ENCODE data around the gene BBS9.
A peak's percentile ranks its signal among the peaks of the same experiment; 100 is the strongest.
"Not testable (repeated sequence)": the region's sequence is repeated elsewhere in the genome, so short reads cannot be mapped to it uniquely, and the experiment has no call there.

The BBS9 gene

DNA sequence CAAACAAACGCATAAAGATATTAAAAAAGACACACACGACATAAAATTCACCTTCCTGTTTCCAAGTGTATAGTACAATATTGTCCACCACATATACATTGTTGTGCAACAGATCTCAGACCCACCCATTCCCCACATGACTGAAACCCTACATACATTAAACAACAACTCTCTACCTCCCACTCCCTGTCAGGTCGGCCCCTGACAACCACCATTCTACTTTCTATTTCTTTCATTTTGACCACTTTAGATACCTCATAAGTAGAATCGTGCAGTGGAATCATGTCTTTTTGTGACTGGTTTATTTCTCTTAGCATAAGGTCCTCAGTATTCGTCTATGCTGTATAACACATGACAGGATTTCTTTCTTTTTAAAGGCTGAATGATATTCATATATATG is 320.5 kb downstream of the BBS9 start:
- DNase-seq = no peak

DNA sequence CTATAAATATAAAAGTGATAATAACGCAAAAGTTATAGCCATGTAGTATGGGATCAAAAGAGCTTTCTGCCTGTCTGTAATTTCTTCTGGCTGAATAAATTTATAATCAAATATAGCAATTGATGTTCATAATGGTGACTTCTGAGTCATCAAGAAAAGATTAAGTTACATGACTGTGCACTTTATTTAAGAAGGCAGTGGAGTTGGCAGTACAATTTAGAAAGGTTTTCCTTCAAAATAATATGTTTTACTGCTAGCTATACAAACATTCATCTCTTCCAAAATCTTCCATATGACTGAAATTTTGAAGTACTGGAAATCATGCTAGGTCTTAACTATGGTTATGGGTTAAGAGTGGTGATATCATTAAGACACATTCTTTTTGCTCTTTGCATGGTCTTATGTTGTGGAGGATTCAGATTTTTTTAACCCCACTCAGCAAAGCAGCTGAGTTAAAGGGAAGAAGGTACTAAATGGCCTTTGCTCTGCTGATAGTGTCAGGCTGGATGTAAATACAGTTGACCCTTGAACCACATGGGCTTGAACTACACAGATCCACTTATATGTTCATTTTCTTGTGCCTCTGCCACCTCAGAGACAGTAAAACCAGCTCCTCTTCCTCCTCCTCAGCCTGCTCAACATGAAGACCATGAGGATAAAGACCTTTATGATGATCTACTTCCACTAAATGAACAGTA is 323.6 kb downstream of the BBS9 start:
- DNase-seq = no peak

- DNase-seq = no peak
Measured at GRCh38 chr7:33457039-33457438, 327.7 kb downstream of the BBS9 start.

DNA sequence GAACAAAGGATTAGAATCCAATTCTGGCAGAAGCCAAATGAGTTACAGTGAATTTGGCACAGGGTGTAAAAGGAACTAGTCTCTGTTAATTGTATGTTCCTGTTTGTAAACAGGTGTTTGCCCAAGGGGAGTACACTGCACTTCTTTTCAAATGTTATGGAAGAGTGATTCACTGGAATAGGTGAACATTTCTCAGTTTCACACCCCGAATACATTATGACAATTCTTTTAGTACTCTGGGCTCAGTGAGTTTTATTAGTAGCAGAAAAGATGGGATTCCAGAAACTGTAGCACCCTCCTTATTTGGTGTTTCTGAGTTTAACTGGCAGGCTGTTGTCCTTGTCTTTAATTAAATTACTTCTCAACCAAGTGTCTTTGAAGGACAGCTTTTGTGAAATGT is 329.2 kb downstream of the BBS9 start:
- DNase-seq = no peak

GRCh38 chr7:33459340-33459751 is 330.0 kb downstream of the BBS9 start:
- peak; percentile 32 for DNase-seq

- DNase-seq = no peak
Measured at GRCh38 chr7:33463131-33463530, 333.8 kb downstream of the BBS9 start.

GRCh38 chr7:33466203-33466602 is 336.8 kb downstream of the BBS9 start:
- DNase-seq = no peak

DNA sequence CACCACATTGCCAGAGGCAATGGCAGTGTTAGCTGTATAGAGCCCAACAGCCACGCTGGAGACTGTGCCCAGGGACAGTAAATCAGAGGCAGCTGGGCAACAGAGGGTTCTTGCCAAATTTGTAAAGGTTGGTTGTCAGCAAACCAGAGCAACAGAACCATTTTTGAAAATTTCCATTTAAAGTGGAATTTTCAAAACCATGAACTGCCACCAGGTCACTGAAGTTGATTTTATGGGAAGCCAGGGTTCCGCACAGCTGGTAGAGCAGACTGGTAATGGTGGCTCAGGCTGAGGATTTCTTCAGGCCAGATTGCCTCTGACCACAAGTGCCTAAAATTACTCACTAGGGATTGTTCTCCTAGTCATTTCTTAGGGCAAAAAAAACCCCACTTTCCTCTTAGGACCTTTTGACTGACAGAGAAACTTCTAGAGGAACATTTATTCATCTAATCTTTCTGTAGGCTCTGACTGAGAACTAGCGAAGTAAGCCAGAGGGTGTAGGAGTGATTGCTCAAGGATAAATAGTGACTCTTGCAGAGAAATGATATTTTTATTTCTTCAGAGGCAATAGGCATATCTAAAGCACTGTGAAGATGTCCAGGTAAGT is 342.4 kb downstream of the BBS9 start:
- no peak for DNase-seq

DNA sequence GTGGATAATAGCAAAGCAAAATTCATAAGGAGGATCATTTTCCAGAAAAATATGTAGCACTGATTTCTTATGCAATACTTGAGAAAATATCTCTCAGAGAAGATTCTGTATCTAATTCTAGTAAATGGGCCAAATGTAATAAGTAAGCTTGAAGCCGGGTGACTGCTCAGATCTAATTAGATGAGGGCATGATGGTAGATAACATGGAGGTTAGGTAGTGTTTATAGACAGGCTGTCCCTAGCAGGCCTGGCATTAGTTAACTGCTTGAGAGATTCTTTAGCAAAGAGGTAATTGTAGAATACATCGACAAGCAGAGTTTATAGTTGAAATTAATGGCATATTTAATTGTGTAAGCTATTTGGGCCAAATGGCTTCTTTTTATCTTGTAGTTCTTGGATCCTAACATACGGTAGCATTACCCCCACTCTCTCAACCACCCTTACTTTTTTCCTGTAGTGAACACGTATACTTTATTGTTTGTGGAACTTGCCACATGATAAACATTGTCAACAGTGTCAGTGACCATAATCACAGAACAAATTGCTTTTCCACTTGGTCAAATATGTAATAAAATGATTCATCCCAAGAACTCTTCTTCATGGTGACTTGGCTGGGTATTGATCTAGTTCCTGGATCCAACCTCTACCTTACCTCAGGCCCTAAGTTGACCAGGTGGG is 343.1 kb downstream of the BBS9 start:
- DNase-seq = no peak

- DNase-seq = no peak
Measured at GRCh38 chr7:33477719-33478480, 348.5 kb downstream of the BBS9 start.

- DNase-seq = not testable (repeated sequence)
Measured at GRCh38 chr7:33484476-33484875, 355.1 kb downstream of the BBS9 start.

DNA sequence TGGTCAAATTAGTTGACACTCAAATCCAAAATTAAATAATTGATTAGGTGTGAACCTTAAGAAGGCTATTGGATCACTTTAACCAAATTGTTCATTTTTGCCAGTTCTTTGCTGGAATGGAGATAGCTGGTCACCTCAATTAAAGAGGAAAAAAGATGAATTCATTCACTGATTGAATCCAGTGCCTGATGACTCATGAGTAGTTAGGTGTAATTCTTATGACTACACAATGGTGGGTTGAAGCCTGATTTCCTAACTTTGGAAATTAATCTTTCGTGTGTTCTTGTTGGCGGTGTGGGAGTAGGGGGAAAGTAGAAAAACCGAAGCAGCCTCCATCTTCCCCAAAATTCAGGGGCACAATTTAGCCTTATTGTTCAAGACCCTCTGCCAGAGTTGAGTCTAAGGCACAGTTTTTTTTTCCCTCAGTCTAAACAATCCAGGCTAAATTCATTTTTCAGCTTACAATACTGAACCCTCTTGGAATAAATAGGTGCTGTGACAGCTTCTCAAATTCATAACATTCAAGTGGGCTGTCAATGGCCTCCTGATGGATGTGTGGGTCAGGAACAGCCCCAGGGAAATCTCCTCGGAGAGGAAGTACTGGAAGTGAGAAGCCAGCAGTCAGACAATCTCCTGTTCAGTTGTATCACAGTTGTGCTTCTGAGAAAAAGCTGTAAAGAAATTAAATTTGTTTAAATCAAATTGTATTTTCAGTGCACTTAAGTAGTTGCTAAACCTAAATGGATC is 356.6 kb downstream of the BBS9 start:
- no peak for DNase-seq

DNA sequence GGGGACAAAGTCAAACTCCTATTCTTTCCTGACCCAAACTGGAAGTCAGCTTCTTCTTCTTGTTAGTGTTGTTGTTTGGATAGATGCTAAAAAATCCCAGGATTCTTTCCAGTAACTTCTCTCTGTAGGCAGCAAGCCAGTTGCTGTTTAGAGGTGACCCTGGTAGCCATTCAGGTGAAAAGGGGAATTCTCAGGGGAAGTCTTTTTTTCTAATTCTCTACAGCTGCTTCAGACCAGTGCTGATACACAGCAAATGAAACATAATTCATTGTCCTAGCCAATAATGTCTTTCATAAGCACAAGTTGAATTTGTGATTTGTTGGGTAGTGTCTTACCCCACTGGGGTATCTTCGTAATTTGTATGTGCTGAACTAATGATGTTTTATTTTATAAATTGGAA is 357.3 kb downstream of the BBS9 start:
- no peak for DNase-seq

GRCh38 chr7:33487998-33488682 is 358.8 kb downstream of the BBS9 start:
- DNase-seq = no peak

- DNase-seq = no peak
Measured at GRCh38 chr7:33494474-33494873, 365.1 kb downstream of the BBS9 start.

DNA sequence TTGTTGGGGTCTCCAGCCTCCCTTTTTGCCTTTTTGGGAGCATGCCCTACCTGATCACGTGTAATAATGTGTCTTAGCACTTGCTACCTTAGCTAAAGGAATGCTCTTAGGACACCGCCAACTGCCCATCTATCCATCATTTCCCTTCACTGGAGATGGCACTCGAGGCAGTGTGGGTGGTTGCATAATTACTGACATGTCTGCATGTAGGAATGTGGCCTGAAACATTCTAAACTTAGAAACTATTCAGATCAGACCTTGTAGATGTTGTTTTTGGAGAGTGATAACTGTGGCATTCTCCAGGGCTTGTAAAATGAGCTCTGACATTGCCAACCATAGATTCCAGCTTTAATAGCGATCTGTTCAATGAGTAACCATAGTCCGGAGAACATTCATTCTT is 365.8 kb downstream of the BBS9 start:
- DNase-seq = no peak

- peak; percentile 30 for DNase-seq
Measured at GRCh38 chr7:33497051-33497450, 367.7 kb downstream of the BBS9 start.

GRCh38 chr7:33500703-33501701 is 371.6 kb downstream of the BBS9 start:
- peak; percentile 72 for DNase-seq

DNA sequence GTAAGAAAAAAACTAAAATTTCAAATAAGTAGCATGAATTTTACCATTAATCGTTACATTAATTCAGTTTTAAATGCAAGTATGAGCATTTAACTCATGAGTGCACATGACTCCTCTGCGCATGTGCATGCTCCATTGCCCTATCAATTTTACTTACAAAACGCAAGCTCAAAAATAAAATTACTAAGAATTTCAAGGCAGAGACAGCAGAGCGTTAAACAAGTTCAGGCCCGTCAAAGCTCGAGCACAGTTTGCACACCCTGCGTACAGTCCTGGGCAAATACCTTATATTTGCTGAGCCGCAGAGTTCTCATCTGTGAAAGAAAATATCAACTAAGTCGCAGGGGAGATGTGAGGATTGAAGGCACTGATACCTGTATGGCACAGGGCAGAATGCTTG is 373.6 kb downstream of the BBS9 start:
- no peak for DNase-seq

DNA sequence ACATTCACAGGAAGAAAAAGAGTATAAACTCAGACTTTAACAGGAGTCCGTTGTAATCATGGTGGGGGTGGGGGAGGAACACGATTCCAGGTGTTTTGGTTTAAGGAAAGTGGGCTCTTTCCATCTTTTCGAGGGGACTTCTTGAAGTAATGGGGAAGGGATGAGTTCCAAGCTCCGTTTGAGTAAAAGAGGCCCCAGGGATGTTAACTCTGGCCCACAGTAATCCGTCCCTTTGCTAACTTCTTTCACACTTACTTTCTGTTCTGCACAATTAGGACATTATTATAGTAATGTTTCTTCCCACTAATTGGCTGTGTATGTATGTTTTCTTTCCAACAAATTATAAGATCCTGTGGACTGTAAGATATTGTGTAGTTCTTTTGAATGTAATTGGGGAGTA is 374.4 kb downstream of the BBS9 start:
- DNase-seq = no peak

DNA sequence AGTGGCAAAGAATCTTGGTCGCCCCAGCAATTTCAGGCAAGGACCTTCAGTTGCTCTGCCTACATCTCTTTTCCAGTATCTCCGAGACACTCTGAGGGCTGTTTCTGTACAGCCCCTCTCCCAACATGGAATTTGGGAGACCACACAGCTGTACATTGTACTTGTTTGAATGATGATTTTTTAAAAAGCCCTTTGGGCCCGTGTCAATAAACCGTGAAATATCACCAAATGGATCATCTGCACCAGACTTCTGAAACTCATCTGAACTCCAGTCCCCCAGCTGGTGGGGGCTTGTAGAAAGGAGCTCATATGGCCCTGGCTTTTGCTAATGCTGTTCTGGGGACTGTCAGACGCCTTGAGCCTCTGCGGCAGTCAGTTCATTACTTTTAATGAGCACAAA is 374.9 kb downstream of the BBS9 start:
- DNase-seq = peak; percentile 50

All from right hindlimb (tissue), 1 donor.